ENCODE data around the gene GABPB2. TPM values are rescaled to one million over a fixed set of nuclear protein-coding genes. Genes with fewer than 3 reads are reported as not detected.

Gene GABPB2
- total RNA-seq, 1 donor from 2014 or later: 14.1 TPM

GRCh38 chr1:151133018-151133806, 62.7 kb downstream of the GABPB2 start:
- no peak for DNase-seq (ENCODE audit: low read depth)

- DNase-seq (ENCODE audit: low read depth): no peak
These were observed 63.8 kb downstream of the GABPB2 start for GRCh38 chr1:151134396-151134795.

DNA sequence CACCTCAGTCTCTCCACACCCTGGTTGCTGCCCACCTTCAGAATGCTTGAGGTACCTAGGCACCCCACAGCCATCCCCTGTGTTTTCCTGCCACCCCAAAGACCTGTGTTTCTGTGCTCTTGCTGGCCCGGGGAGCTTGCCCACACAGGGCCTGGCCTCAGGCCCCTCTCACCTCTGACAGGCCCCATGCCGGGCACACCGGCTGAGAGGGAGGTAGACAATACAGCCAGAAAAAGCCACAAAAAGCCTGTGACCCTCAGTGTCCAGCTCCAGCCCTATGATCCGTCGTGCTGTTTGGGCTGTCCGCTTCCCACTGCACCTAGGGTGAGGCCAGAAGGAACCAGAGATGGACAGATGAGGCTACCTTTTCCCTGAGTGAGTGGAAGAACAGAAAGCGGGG, 64.4 kb downstream of the GABPB2 start:
- DNase-seq (ENCODE audit: low read depth): no peak

DNA sequence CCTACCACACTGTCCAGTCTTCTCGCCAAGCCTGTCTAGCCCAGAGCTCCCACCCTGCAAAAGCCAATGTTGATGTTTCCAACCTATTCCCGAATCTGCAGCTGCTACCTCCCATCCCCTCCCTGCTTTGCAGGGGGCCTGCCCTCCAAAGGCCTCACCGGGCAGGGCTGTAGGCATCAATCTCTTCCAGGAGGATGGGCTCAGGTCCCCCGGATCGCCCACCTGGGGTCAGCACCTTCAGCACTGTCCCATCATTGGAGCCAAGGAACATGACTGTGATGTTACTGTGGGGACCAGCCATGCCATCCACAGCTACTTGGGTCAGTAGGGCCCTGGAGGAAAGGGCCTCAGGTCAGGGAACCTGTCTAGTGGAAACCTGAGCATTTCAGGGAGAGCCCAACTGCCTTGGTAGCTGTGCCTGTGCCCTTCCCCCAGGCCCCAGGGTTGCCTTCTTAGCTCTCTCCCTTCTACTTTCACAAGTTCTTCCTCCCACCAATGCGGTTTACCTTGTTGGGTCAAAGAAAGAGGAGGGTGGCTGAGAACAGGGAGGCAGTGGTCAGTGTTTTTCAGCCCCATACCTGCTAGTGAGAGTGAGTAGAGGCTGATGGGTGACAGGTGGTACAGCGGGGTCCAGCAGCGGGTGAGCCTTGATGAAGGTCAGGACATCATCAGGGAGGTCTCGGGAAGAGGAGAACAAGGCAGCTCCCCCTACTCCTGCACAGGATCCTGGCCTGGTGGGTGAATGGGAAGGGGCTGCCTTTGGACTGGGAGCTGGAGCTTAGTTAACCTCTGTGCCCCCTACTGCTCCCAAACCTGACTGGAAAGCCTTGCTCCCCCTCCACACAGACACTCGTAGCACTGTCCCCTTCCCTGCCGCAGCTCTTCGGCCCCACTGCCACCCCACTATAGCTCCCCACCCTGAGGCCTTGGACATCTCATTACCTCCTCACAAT, 65.1 kb downstream of the GABPB2 start:
- no peak for DNase-seq (ENCODE audit: low read depth)

GRCh38 chr1:151137789-151138188, 67.2 kb downstream of the GABPB2 start:
- no peak for DNase-seq (ENCODE audit: low read depth)

- no peak for DNase-seq (ENCODE audit: low read depth)
These were observed 72.0 kb downstream of the GABPB2 start for GRCh38 chr1:151142411-151143056.

GRCh38 chr1:151143057-151143435, 72.5 kb downstream of the GABPB2 start:
- DNase-seq (ENCODE audit: low read depth): no peak

GRCh38 chr1:151143986-151144385, 73.4 kb downstream of the GABPB2 start:
- DNase-seq (ENCODE audit: low read depth): no peak

DNA sequence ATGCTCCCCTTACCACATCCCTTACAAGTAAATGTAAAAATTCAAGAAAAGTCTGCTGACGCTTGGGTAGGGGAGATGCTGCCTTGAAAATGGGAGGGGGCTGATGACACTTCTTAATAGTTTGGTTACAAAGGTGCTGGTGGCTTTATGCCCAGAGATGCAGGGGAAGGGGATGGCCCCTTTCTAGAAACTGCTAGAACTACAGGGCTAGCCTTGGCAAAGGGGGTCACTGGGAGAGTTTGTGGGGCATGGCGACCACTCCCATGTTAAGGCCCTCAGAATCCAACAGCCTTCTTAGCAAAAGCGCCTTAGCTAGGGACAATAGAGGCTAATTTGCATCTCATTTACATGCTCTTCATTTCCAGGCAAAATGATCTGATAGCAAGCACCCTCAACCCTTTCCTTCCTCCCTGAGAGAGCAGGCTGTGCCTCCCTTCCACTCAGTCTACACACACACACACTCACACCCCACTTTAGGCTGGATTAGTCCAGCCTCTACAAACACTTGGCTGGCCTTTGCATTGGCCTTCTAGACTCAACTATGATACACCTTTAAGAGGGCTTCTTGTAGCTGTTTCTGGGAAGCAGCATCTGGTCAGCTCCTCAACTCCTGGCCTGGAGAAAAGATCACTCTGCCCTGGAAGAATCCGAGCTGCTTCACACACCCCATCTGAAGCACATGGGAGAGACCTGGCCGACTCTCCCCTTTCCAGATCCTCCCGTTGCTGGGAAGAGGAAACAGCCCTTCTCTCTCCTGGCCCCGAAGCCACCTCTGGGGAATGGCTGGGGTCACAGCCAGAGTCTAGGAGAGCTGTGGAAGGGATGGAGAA, 74.1 kb downstream of the GABPB2 start:
- peak; percentile 33 for DNase-seq (ENCODE audit: low read depth)

DNA sequence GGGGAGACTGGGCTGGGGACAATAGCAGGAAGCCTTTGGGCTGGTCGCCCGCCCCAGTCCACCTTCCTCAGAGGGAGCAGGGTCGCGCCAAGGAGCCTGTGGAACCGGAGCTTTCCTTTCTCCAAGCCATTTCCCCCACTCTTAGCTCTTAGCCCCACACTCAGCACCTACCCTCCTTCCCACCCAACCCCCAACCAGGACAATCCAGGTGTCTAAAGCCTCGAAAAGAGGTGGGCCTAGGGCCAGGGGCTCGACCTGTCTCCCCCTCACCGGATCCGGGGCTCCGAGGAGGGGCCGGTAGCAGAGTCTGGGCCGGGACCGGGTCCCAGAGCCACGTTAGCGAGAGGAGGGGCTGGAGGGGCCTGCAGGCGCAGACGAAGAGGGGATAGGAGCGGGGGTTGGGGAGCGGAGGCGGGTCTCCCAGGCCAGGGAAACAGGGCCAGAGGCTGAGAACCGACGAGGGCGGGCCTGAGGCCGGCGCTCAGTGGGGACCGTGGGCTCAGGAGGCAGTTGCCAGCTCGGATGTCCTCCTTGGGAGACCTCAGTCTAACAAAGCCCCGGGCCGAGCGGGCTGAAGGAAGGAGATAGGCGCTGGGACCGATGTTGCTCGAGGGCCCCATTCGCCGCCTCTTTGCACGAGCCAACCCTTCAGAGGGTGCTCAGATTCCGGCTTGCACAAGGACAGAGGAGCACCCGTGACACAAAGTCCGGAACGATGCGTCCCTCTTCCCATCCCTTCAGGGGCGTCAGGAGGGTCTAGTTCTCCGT, 74.9 kb downstream of the GABPB2 start:
- no peak for DNase-seq (ENCODE audit: low read depth)

DNA sequence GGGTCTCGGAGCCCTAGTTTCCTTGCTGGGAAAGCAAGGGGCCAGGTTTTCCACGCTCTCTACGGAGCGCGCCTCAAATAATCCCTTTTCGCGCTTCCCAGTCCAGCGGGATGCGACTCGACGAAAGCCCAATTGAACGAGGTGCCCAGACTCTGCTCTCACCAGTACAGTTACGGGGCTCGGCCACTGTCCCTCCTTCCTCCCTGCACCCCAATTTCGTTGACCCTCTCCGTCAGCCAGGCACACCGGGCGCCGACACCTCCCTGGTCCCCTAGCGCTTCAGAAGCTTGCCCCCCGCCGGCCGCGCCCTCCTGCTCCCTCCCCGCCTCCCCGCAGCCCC, 75.5 kb downstream of the GABPB2 start:
- no peak for DNase-seq (ENCODE audit: low read depth)

GRCh38 chr1:151146412-151147131, 76.0 kb downstream of the GABPB2 start, which contains the start of gene SEMA6C:
Gene SEMA6C, minus strand, starts transcription at chr1:151146631. Its CDS starts 4,010 bp downstream, at chr1:151142621.
- peak; percentile 76 for DNase-seq (ENCODE audit: low read depth)

DNA sequence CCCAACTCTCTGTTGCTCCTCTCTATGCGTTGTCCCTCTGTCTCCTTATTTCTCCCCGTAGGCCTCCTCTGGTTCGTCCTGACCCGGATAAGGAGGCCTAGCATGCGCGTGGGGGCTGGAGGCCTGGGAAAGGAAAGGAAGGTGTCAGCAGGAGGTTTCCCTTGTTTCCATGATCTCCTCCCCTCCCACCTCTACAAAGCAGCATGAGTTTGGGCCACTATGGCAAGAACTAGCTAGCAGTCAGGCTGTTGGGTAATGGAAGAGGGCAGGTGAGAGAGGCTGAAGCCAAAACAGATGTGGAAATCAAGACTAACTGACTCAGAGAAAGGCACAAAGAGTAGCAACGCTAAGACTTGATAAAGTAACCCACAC, 76.6 kb downstream of the GABPB2 start:
- peak; percentile 25 for DNase-seq (ENCODE audit: low read depth)

- peak; percentile 29 for DNase-seq (ENCODE audit: low read depth)
These were observed 77.1 kb downstream of the GABPB2 start for GRCh38 chr1:151147665-151148064.

DNA sequence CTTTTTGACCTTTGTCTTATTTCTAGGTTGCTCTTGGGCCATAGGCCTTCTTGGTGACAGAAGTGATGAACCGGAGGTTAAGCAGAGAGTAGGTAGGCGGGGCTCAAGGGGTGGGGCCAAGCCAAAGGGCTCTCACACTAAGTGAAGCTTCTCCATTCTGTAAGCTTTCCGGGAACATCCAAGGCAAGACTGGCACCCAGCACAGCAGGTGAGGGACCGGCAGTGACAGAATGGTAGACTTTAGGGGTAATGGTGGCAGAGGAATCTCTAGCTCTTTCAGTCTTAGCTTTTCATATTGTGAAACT, 85.9 kb downstream of the GABPB2 start, which contains the start of gene TNFAIP8L2:
Gene TNFAIP8L2, plus strand, starts transcription at position 135 of the 305 bp plus-strand sequence. CDS start 2,049 bp downstream, outside the sequence.
- DNase-seq (ENCODE audit: low read depth): no peak

GRCh38 chr1:151157067-151157531, 86.5 kb downstream of the GABPB2 start:
- DNase-seq (ENCODE audit: low read depth): no peak

DNA sequence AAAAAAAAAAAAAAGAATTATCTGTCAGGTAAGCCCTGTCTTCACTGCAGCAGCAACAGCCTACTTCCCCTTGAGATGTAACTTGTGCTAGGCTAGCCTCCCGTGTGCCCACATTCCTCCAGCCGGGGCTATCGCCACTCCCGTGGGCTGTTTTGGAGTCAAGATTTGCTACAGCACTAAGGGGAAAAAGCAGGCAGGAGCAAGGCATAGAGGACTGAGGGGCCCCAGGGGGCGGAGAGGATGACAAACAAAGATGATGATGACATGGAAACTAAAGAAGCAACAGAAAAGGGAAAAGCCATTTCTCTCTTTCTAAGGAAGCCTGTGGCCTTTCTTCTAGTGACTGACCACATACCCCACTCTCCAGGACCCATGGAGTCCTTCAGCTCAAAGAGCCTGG, 87.8 kb downstream of the GABPB2 start:
- DNase-seq (ENCODE audit: low read depth): no peak

- no peak for DNase-seq (ENCODE audit: low read depth)
These were observed 88.2 kb downstream of the GABPB2 start for GRCh38 chr1:151158751-151159251.

DNA sequence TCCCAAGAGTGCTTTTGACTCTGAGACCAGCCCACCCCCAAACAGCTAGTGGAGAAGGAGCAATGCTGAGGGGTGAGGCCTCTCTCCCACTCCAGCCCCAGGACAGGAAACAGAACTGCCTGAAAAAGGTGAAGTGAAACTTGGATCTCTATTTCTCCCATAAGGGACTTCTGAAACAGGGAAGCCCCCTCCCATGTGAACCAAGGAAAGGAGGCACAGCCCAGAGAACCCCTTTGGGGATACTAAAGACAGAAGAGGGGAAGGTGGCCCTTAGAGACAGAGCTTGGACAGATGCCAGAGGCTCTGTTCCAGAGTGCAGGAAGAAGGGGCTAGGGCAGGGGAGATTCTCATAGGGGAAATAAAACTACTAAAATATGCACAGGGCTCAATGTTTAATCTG, 88.8 kb downstream of the GABPB2 start:
- DNase-seq (ENCODE audit: low read depth): no peak
